Activated CD8-positive, alpha-beta memory T cell treated with anti-CD3 and anti-CD28 coated beads for 4 hours (primary cell): Measurements from ENCODE around the gene SENP7.
A peak's percentile ranks its signal among the peaks of the same experiment; 100 is the strongest.
"Not testable (repeated sequence)": the region's sequence is repeated elsewhere in the genome, so short reads cannot be mapped to it uniquely, and the experiment has no call there.

ENCODE experiments used
- DNase-seq, 2 donors: peaks; one replicate each; pipeline ENCODE4 v3.0.0-alpha.2; 2020; ENCODE audit warnings: low read depth in 2 of 2

SENP7 gene

GRCh38 chr3:101512646-101513418, at the start of gene SENP7:
Gene SENP7, minus strand, starts transcription at chr3:101513212. Its CDS starts 82 bp downstream, at chr3:101513130.
- peak; percentile 48 to 57 for DNase-seq

- peak; percentile 81 to 85 for DNase-seq
These were observed 48.8 kb upstream of the SENP7 start, which contains the start of gene TRMT10C for GRCh38 chr3:101561630-101562328. Gene TRMT10C, plus strand, starts transcription at chr3:101561868. Its CDS starts 2,914 bp downstream, at chr3:101564782.

GRCh38 chr3:101556064-101556463, 43.1 kb upstream of the SENP7 start:
- DNase-seq, result no peak

GRCh38 chr3:101553381-101553780, 40.4 kb upstream of the SENP7 start:
- not testable (repeated sequence) for DNase-seq

GRCh38 chr3:101551359-101552081, 38.5 kb upstream of the SENP7 start:
- not testable (repeated sequence) for DNase-seq

- DNase-seq, result no peak
These were observed 36.5 kb upstream of the SENP7 start for GRCh38 chr3:101549473-101549872.

GRCh38 chr3:101548527-101549105, 35.6 kb upstream of the SENP7 start:
- DNase-seq, result no peak

GRCh38 chr3:101544161-101544850, 31.3 kb upstream of the SENP7 start:
- DNase-seq, result no peak

GRCh38 chr3:101542957-101543356, 29.9 kb upstream of the SENP7 start:
- DNase-seq, result no peak

GRCh38 chr3:101536955-101537354, 23.9 kb upstream of the SENP7 start:
- not testable (repeated sequence) for DNase-seq

- no peak for DNase-seq
These were observed 23.3 kb upstream of the SENP7 start for GRCh38 chr3:101536266-101536665.

- no peak for DNase-seq
These were observed 22.2 kb upstream of the SENP7 start for GRCh38 chr3:101535221-101535620.

- no peak for DNase-seq
These were observed 20.6 kb upstream of the SENP7 start for GRCh38 chr3:101533603-101533968.

- no peak for DNase-seq
These were observed 20.0 kb upstream of the SENP7 start for GRCh38 chr3:101532783-101533602.

GRCh38 chr3:101531473-101532086, 18.6 kb upstream of the SENP7 start:
- DNase-seq, result no peak

GRCh38 chr3:101530686-101531047, 17.7 kb upstream of the SENP7 start:
- no peak for DNase-seq

GRCh38 chr3:101529816-101530685, 17.0 kb upstream of the SENP7 start:
- no peak for DNase-seq

- no peak for DNase-seq
These were observed 14.9 kb upstream of the SENP7 start for GRCh38 chr3:101527906-101528305.

- no peak for DNase-seq
These were observed 14.4 kb upstream of the SENP7 start for GRCh38 chr3:101527441-101527840.
